ENCODE results near the gene IQGAP3.
A peak's percentile ranks its signal among the peaks of the same experiment; 100 is the strongest.

Gene IQGAP3

GRCh38 chr1:156483397-156483796 lies 89.0 kb downstream of the IQGAP3 start:
- Histone ChIP-seq H3K9ac (ENCODE audit: low read length) (no peak overlapping the region), H3K27me3 (ENCODE audit: control insufficient read depth in 1 of 2, insufficient read depth in 2 of 2, low read length in 2 of 2) (no peaks in the 10 kb centered on the region), H3K4me3 (ENCODE audit: low read depth in 1 of 2, low read length in 2 of 2) (no peak overlapping the region), H3K4me1 (ENCODE audit: insufficient read depth, low read length) (peaks cover 75% of the 10 kb centered on the region), H3K27ac (ENCODE audit: low read depth, low read length) (no peak overlapping the region), H3K36me3 (ENCODE audit: insufficient read depth, low read length) (peaks cover 53% of the 10 kb centered on the region), H3K9me3 (ENCODE audit: low read length) (no peaks in the 10 kb centered on the region)

GRCh38 chr1:156482276-156482675 lies 90.1 kb downstream of the IQGAP3 start:
- Histone ChIP-seq H3K9me3 (ENCODE audit: low read length) (no peaks in the 10 kb centered on the region), H3K27ac (ENCODE audit: low read depth, low read length) (no peak overlapping the region), H3K36me3 (ENCODE audit: insufficient read depth, low read length) (peaks cover 62% of the 10 kb centered on the region), H3K4me3 (ENCODE audit: low read depth in 1 of 2, low read length in 2 of 2) (no peak overlapping the region), H3K27me3 (ENCODE audit: control insufficient read depth in 1 of 2, insufficient read depth in 2 of 2, low read length in 2 of 2) (no peaks in the 10 kb centered on the region), H3K9ac (ENCODE audit: low read length) (no peak overlapping the region), H3K4me1 (ENCODE audit: insufficient read depth, low read length) (peaks cover 75% of the 10 kb centered on the region)

- no peaks in the 10 kb centered on the region for H3K9me3 ChIP-seq (ENCODE audit: low read length)
- H3K27me3 ChIP-seq (ENCODE audit: control insufficient read depth in 1 of 2, insufficient read depth in 2 of 2, low read length in 2 of 2): no peaks in the 10 kb centered on the region
- peaks cover 78% of the 10 kb centered on the region for H3K4me1 ChIP-seq (ENCODE audit: insufficient read depth, low read length)
- H3K4me3 ChIP-seq (ENCODE audit: low read depth in 1 of 2, low read length in 2 of 2): no peak overlapping the region
- peaks cover 65% of the 10 kb centered on the region for H3K36me3 ChIP-seq (ENCODE audit: insufficient read depth, low read length)
- no peak overlapping the region for H3K9ac ChIP-seq (ENCODE audit: low read length)
- H3K27ac ChIP-seq (ENCODE audit: low read depth, low read length): peak overlapping the region; percentile 1
Observed at GRCh38 chr1:156481527-156481926, 90.8 kb downstream of the IQGAP3 start.

- peaks cover 80% of the 10 kb centered on the region for H3K4me1 ChIP-seq (ENCODE audit: insufficient read depth, low read length)
- H3K9me3 ChIP-seq (ENCODE audit: low read length): no peaks in the 10 kb centered on the region
- H3K27ac ChIP-seq (ENCODE audit: low read depth, low read length): peak overlapping the region; percentile 1
- peak overlapping the region; percentile 13 for H3K9ac ChIP-seq (ENCODE audit: low read length)
- peaks cover 72% of the 10 kb centered on the region for H3K36me3 ChIP-seq (ENCODE audit: insufficient read depth, low read length)
- no peaks in the 10 kb centered on the region for H3K27me3 ChIP-seq (ENCODE audit: control insufficient read depth in 1 of 2, insufficient read depth in 2 of 2, low read length in 2 of 2)
- H3K4me3 ChIP-seq (ENCODE audit: low read depth in 1 of 2, low read length in 2 of 2): no peak overlapping the region
Observed at GRCh38 chr1:156480411-156481192, 91.8 kb downstream of the IQGAP3 start.

- H3K4me3 ChIP-seq (ENCODE audit: low read depth in 1 of 2, low read length in 2 of 2): no peak overlapping the region
- H3K27me3 ChIP-seq (ENCODE audit: control insufficient read depth in 1 of 2, insufficient read depth in 2 of 2, low read length in 2 of 2): no peaks in the 10 kb centered on the region
- peak overlapping the region; percentile 1 for H3K27ac ChIP-seq (ENCODE audit: low read depth, low read length)
- H3K4me1 ChIP-seq (ENCODE audit: insufficient read depth, low read length): peaks cover 80% of the 10 kb centered on the region
- peaks cover 75% of the 10 kb centered on the region for H3K36me3 ChIP-seq (ENCODE audit: insufficient read depth, low read length)
- H3K9ac ChIP-seq (ENCODE audit: low read length): no peak overlapping the region
- no peaks in the 10 kb centered on the region for H3K9me3 ChIP-seq (ENCODE audit: low read length)
Observed at GRCh38 chr1:156480016-156480370, 92.4 kb downstream of the IQGAP3 start.

GRCh38 chr1:156479093-156480015 lies 93.0 kb downstream of the IQGAP3 start:
- H3K4me3 ChIP-seq (ENCODE audit: low read depth in 1 of 2, low read length in 2 of 2): no peak overlapping the region
- H3K4me1 ChIP-seq (ENCODE audit: insufficient read depth, low read length): peaks cover 76% of the 10 kb centered on the region
- H3K27me3 ChIP-seq (ENCODE audit: control insufficient read depth in 1 of 2, insufficient read depth in 2 of 2, low read length in 2 of 2): no peaks in the 10 kb centered on the region
- H3K9me3 ChIP-seq (ENCODE audit: low read length): no peaks in the 10 kb centered on the region
- H3K36me3 ChIP-seq (ENCODE audit: insufficient read depth, low read length): peaks cover 81% of the 10 kb centered on the region
- peak overlapping the region; percentile 35 for H3K27ac ChIP-seq (ENCODE audit: low read depth, low read length)
- H3K9ac ChIP-seq (ENCODE audit: low read length): no peak overlapping the region

- H3K9me3 ChIP-seq (ENCODE audit: low read length): no peaks in the 10 kb centered on the region
- H3K4me3 ChIP-seq (ENCODE audit: low read depth in 1 of 2, low read length in 2 of 2): no peak overlapping the region
- peaks cover 65% of the 10 kb centered on the region for H3K4me1 ChIP-seq (ENCODE audit: insufficient read depth, low read length)
- H3K9ac ChIP-seq (ENCODE audit: low read length): no peak overlapping the region
- H3K27me3 ChIP-seq (ENCODE audit: control insufficient read depth in 1 of 2, insufficient read depth in 2 of 2, low read length in 2 of 2): no peaks in the 10 kb centered on the region
- peak overlapping the region; percentile 86 for H3K27ac ChIP-seq (ENCODE audit: low read depth, low read length)
- H3K36me3 ChIP-seq (ENCODE audit: insufficient read depth, low read length): peaks cover 93% of the 10 kb centered on the region
Observed at GRCh38 chr1:156478250-156478627, 94.1 kb downstream of the IQGAP3 start.

GRCh38 chr1:156477526-156478249 lies 94.7 kb downstream of the IQGAP3 start:
- Histone ChIP-seq H3K27ac (ENCODE audit: low read depth, low read length) (peak overlapping the region; percentile 86), H3K9ac (ENCODE audit: low read length) (no peak overlapping the region), H3K27me3 (ENCODE audit: control insufficient read depth in 1 of 2, insufficient read depth in 2 of 2, low read length in 2 of 2) (no peaks in the 10 kb centered on the region), H3K36me3 (ENCODE audit: insufficient read depth, low read length) (peaks cover 91% of the 10 kb centered on the region), H3K4me3 (ENCODE audit: low read depth in 1 of 2, low read length in 2 of 2) (peak overlapping the region in 1 of 2 donors; percentile 12), H3K9me3 (ENCODE audit: low read length) (no peaks in the 10 kb centered on the region), H3K4me1 (ENCODE audit: insufficient read depth, low read length) (peaks cover 65% of the 10 kb centered on the region)

- H3K4me3 ChIP-seq (ENCODE audit: low read depth in 1 of 2, low read length in 2 of 2): peak overlapping the region in 1 of 2 donors; percentile 5
- peak overlapping the region; percentile 71 for H3K9ac ChIP-seq (ENCODE audit: low read length)
- H3K9me3 ChIP-seq (ENCODE audit: low read length): no peaks in the 10 kb centered on the region
- peaks cover 89% of the 10 kb centered on the region for H3K36me3 ChIP-seq (ENCODE audit: insufficient read depth, low read length)
- peaks cover 68% of the 10 kb centered on the region for H3K4me1 ChIP-seq (ENCODE audit: insufficient read depth, low read length)
- peak overlapping the region; percentile 86 for H3K27ac ChIP-seq (ENCODE audit: low read depth, low read length)
- no peaks in the 10 kb centered on the region for H3K27me3 ChIP-seq (ENCODE audit: control insufficient read depth in 1 of 2, insufficient read depth in 2 of 2, low read length in 2 of 2)
Observed at GRCh38 chr1:156476501-156477298, 95.7 kb downstream of the IQGAP3 start.

- Histone ChIP-seq H3K9ac (ENCODE audit: low read length) (peak overlapping the region; percentile 71), H3K4me1 (ENCODE audit: insufficient read depth, low read length) (peaks cover 66% of the 10 kb centered on the region), H3K27ac (ENCODE audit: low read depth, low read length) (peak overlapping the region; percentile 86), H3K9me3 (ENCODE audit: low read length) (no peaks in the 10 kb centered on the region), H3K4me3 (ENCODE audit: low read depth in 1 of 2, low read length in 2 of 2) (peak overlapping the region in 1 of 2 donors; percentile 5), H3K27me3 (ENCODE audit: control insufficient read depth in 1 of 2, insufficient read depth in 2 of 2, low read length in 2 of 2) (no peaks in the 10 kb centered on the region), H3K36me3 (ENCODE audit: insufficient read depth, low read length) (peaks cover 85% of the 10 kb centered on the region)
Observed at GRCh38 chr1:156475568-156476500, 96.5 kb downstream of the IQGAP3 start.

Measured in muscle layer of colon (tissue), 2 donors.